ENCODE measurements around the gene GNAL.

Gene GNAL

GRCh38 chr18:11729556-11729955 is 40.5 kb downstream of the GNAL start:
- DNase-seq, result no peak

GRCh38 chr18:11733031-11733430 is 44.0 kb downstream of the GNAL start:
- peak; percentile 59 for DNase-seq

- no peak for DNase-seq
Measured at GRCh38 chr18:11736656-11737055, 47.6 kb downstream of the GNAL start.

- no peak for DNase-seq
Measured at GRCh38 chr18:11739893-11740292, 50.8 kb downstream of the GNAL start.

GRCh38 chr18:11740461-11740860 is 51.4 kb downstream of the GNAL start:
- no peak for DNase-seq

GRCh38 chr18:11741505-11742145 is 52.6 kb downstream of the GNAL start:
- no peak for DNase-seq

- no peak for DNase-seq
Measured at GRCh38 chr18:11745521-11745920, 56.5 kb downstream of the GNAL start.

- no peak for DNase-seq
Measured at GRCh38 chr18:11747286-11747685, 58.2 kb downstream of the GNAL start.

- no peak for DNase-seq
Measured at GRCh38 chr18:11747731-11748130, 58.7 kb downstream of the GNAL start.

GRCh38 chr18:11749305-11749704 is 60.2 kb downstream of the GNAL start:
- no peak for DNase-seq

- no peak for DNase-seq
Measured at GRCh38 chr18:11750171-11750570, 61.1 kb downstream of the GNAL start.

- no peak for DNase-seq
Measured at GRCh38 chr18:11750581-11751310, 61.7 kb downstream of the GNAL start.

- DNase-seq, result no peak
Measured at GRCh38 chr18:11751341-11752115, 62.5 kb downstream of the GNAL start.

GRCh38 chr18:11752116-11752911 is 63.2 kb downstream of the GNAL start:
- no peak for DNase-seq

GRCh38 chr18:11754979-11755378 is 65.9 kb downstream of the GNAL start:
- DNase-seq, result no peak

GRCh38 chr18:11757084-11757590 is 68.1 kb downstream of the GNAL start:
- no peak for DNase-seq

- no peak for DNase-seq
Measured at GRCh38 chr18:11759456-11759855, 70.4 kb downstream of the GNAL start.

- no peak for DNase-seq
Measured at GRCh38 chr18:11760498-11761167, 71.6 kb downstream of the GNAL start.

GRCh38 chr18:11761553-11761952 is 72.5 kb downstream of the GNAL start:
- no peak for DNase-seq

GRCh38 chr18:11762429-11762828 is 73.4 kb downstream of the GNAL start:
- no peak for DNase-seq

- DNase-seq, result no peak
Measured at GRCh38 chr18:11767329-11767728, 78.3 kb downstream of the GNAL start.

- no peak for DNase-seq
Measured at GRCh38 chr18:11767935-11768334, 78.9 kb downstream of the GNAL start.
